Middle frontal gyrus (tissue), 1 donor: ENCODE measurements around the gene IPO4.
"Not testable (repeated sequence)": the region's sequence is repeated elsewhere in the genome, so short reads cannot be mapped to it uniquely, and the experiment has no call there.

Experiments
- DNase-seq: peaks from one replicate; pipeline ENCODE4 v3.0.0-alpha.2; 2015; ENCODE audit warnings: low spot score; ENCODE audit errors: extremely low spot score

IPO4 gene

GRCh38 chr14:24216876-24217275 is 28.3 kb upstream of the IPO4 start:
- DNase-seq: not testable (repeated sequence)

DNA sequence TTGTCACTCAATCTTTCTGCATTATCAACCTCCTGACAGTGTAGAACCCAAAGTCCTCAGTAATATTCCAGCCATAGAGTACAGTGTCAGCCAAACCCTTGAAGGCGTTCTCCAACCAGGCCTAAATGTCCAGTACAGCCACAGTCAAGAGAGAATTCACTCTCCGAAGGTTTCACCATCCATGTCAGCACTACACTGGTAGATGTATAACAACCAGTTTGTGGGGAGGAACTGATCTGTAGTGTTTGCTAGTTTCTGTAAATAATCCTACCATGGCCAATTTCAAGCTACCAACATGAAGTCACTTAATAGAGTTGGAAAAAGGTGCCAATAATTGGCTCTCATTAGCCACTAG is 27.7 kb upstream of the IPO4 start:
- DNase-seq: no peak

GRCh38 chr14:24215495-24216344 is 27.1 kb upstream of the IPO4 start, which contains the start of gene MDP1:
MDP1 (minus strand) TSS chr14:24216066; CDS start chr14:24215955, 111 bp downstream.
- peak; percentile 82 for DNase-seq

- no peak for DNase-seq
Observed at GRCh38 chr14:24213866-24214662, 25.4 kb upstream of the IPO4 start.

DNA sequence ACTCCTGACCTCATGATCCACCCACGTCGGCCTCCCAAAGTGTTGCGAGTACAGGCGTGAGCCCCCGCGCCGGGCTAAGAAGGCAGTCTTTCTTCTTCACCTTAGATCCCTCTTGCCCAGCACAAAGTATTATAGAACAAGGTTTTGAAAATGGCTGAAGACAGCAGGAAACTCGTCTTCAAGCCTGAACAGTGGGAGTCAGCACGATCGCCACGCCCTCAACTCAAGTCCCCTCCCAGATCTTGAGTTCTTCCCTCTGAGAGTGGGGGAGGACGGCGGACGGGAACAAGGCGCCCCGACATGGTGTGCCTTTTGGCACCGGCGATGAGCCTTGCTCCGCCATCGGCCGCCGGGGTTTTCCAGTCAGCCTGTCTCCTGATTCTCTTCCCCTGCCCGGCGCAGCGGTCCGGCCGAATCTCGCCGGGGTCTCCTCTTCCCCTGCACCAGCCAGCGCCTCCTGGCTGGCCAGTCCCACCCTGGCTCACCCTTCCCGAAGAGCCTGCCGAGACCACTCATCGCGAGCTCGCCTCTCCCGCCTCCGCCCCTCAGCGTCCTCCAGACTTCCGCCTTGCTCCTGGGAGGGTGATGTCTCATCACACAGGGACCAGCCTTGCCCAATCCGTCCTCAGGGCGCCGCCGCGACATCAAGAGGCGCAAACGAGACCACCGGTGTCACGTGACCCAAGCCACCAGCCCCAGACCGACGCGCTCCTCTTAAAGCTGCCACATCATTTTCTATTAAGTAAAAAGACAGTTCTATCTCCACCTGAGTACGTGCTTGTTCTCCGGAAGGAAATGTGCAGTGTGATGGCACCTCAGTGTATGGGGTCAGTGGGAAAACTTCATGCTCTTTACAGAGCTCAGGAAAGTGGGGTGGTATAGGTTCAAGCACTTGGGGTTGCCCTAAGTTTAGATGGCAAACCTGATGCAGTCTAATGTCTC is 24.6 kb upstream of the IPO4 start, which contains the start of gene CHMP4A:
Gene CHMP4A (minus strand): TSS at position 565 of the 942 bp plus-strand sequence. CDS start 49 bp downstream, at position 516.
- peak; percentile 85 for DNase-seq

DNA sequence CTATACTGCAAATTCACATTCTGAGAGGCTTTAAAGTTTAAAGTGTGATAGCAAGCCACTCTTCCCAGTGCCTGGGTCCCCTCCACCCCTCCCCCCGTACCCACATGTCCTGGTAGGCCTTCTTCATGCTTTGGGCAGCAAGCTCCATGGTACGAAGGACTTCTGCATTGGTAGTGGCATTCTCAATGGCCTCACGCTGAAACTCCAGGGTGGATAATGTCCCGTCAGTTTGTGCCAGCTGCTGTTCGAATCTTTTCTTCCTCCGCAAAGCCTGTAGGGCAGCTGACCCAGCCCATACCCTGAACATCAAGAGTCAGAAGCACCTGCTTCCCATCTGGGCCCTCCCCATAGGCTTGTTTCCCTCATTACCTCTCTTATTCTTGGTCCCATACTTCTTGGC is 22.7 kb upstream of the IPO4 start:
- no peak for DNase-seq

GRCh38 chr14:24207625-24208024 is 19.0 kb upstream of the IPO4 start:
- DNase-seq: no peak

DNA sequence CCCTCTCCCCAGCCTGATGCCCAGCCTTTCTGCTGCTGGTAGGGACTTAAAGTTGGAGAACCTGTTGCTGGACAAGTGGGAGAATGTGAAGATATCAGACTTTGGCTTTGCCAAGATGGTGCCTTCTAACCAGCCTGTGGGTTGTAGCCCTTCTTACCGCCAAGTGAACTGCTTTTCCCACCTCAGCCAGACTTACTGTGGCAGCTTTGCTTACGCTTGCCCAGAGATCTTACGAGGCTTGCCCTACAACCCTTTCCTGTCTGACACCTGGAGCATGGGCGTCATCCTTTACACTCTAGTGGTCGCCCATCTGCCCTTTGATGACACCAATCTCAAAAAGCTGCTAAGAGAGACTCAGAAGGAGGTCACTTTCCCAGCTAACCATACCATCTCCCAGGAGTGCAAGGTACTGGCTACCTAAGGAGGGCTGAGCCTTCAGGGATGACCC is 18.5 kb upstream of the IPO4 start:
- no peak for DNase-seq

DNA sequence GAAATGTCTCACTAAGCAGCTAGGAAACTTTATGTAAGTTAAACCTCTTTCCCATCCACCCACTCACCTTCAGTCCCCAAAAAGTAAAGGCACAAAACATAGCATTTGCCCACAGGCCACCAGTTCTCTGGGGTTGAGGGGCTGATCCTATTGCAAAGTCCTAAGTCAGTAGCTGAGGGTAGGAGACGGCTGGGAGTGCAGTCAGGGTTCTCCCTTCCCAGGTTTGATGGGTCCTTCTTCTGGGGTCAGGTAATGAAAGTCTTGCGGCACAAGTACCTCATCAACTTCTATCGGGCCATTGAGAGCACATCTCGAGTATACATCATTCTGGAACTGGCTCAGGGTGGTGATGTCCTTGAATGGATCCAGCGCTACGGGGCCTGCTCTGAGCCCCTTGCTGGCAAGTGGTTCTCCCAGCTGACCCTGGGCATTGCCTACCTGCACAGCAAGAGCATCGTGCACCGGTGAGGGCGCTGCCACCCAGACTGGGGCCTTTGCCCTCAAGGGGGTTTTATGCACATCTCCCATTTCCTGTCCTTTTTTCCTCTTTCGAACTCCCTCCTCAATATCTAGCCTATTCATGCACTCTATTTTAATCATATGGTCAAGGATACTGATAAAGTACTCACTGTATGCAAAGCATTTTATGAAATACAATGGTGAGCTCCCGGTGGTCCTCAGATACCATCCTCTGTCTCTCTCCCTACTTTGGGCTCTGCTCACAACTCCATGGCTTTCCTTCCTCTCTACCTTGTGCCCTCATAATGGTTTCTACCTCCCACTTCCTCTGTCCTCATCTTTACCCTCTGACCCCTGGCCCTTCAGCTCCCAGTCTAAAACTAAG is 17.9 kb upstream of the IPO4 start:
- DNase-seq: no peak

DNA sequence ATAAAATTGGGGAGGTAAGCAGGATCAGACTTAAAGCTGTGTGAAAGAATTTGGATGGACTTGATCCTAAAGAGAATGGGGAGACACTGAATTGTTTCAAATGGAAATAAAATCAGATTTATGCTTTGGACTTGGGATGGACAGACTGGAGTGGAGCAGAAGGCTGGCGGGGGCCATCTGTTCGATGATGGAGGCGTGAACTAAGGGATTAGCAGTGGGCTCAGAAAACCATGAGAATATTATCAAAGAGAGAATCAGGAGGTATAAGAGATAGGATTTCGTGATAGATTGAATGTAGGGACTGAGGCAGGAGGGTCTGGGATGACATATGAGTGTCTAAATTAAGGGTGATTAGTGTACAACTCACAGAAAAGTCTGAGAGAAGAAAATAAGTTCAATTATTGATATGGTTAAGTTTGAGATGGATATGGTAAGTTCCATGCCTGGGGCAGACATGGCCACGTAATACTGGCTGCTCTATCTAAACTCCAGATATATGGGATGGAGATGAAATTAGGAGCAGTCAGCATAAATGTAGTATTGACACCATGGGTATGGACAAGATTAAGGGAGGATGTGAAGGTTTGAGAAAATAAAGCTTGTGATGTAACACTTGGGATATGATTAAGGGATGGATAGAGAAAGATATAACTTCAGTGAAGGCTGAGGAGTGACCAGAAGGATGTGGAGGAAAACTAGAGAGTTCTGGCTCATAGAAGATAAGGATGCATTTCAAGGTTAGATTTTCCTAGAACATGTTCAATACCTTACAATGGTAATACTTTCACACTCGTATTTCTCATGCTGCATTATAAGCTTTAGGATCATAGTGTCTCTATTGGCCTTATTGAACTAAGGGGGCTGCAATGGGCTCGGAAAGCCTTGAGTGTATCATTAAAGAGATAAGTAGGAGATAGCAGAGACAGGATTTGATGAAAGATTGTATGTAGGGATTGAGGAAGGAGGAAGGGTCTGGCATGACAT is 15.8 kb upstream of the IPO4 start:
- DNase-seq: no peak

- DNase-seq: not testable (repeated sequence)
Observed at GRCh38 chr14:24203249-24203886, 14.8 kb upstream of the IPO4 start.

DNA sequence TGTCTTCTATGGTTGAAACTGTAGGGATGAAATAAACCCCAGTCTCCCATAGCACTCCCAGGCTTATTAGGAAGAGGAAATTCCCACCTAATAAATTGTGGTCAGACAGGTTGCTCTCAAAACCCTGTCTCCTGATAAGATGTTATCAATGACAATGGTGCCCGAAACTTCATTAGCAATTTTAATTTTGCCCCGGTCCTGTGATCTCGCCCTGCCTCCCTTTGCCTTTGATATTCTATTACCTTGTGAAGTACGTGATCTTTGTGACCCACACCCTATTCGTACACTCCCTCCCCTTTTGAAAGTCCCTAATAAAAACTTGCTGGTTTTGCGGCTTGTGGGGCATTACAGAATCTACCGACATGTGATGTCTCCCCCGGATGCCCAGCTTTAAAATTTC is 13.9 kb upstream of the IPO4 start:
- not testable (repeated sequence) for DNase-seq

GRCh38 chr14:24198814-24199524 is 10.4 kb upstream of the IPO4 start:
- no peak for DNase-seq

DNA sequence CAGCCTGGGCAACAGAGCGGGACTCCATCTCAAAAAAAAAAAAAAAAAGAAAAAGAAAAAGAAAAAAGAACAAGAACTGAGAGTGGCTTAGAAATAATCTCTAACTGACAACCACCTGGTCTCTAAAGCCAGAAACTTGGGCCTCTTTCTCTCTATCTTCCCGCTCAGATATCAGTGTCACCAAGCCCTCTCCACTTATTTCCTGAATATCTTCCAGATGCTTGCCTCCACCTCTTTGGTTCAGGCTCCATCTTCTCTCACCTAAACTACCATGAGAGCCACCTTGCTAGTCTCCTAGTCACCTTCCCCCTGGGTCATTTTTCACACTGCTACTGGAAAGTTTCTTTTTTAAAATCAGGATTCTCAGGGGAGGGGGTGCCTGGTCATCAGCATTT is 8.4 kb upstream of the IPO4 start:
- DNase-seq: no peak

GRCh38 chr14:24196071-24197055 is 7.7 kb upstream of the IPO4 start:
- DNase-seq: no peak

GRCh38 chr14:24195186-24196070 is 6.8 kb upstream of the IPO4 start, which contains the start of gene TM9SF1:
TM9SF1 (minus strand) TSS chr14:24195441; CDS start chr14:24195019, 422 bp downstream.
- peak; percentile 58 for DNase-seq
